NCI-H526 treated with DMSO at 0.1 percent for 48 hours (cell line): ENCODE results near the gene CACNA2D3.
"Not testable (repeated sequence)": the region's sequence is repeated elsewhere in the genome, so short reads cannot be mapped to it uniquely, and the experiment has no call there.

Experiments used
- DNase-seq: peaks from one replicate; lab custom pipeline; 2025; lab: John Stamatoyannopoulos, UW

CACNA2D3 gene

DNA sequence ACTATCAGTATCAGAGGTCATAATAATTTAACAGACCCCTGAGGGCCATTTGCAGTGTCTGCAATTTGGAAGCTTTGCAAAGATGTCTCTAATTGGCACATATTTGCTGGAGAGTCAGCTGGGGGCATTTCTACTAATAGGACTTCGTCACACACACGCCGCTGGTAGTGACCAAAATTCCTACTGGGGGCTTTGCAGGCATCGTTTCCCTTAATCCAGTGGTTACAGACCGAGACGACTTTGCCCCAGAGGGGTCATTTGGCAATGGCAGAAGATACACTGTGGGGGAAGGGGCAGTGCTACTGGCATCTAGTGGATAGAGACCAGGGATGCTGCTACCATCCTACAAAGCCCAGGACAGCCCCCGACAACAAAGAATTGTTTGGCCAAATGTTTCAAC lies 956.5 kb downstream of the CACNA2D3 start:
- no peak for DNase-seq

DNA sequence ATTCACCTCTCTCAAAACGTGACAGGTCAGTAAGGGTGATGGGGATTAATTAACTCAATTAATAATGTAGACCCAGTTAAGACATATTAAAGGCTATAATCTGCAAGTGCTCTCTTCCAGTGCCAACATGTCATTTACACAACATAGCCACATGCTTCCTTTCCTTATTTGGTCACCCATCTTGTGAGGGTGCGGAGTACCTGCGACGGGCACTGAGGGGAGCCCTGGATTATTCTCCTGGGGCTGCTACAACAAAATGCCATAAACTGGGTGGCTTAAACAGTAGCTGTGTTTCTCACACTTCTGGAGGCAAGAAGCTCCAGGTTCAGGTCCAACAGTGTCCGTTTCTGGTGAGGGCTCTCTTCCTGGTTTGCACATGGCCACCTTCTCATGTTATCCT lies 962.9 kb downstream of the CACNA2D3 start:
- no peak for DNase-seq

DNA sequence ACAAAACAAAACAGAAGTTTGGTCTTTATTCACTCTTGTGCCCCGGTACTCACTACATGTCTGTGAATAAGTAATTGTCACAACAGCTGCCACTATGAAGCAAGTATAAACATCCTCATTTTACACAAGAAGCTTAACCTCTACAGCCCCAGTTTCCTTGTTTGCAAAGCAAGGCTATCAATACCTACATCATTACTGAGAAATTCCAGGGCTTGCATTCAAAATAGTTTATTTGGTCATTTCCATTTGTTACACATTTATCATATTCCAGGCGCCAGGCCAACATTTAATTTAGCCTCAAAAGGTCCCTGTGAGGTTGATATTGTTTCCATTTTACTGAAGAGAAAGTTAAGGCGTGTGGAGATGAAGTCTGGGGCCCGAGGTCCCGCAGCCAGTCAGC lies 966.9 kb downstream of the CACNA2D3 start:
- no peak for DNase-seq

DNA sequence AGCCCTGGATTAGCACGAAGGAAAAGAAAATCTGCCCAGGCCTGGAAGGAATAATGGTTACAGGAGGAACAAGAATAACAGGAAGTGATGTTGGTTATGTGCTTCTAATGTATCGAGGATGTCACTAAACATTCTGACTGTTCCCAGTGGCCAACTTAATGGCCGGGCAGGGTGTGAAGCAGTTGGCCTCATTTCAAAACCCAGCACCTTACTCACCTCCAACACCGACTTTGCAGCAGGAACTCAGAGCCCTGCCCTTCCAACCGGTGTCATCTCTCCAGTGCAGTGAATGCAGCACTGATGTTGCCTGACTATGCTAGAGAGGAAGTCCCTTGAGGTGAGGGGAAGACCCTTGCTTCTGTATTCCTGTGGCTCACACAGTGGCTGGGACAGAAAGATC lies 967.9 kb downstream of the CACNA2D3 start:
- no peak for DNase-seq

DNA sequence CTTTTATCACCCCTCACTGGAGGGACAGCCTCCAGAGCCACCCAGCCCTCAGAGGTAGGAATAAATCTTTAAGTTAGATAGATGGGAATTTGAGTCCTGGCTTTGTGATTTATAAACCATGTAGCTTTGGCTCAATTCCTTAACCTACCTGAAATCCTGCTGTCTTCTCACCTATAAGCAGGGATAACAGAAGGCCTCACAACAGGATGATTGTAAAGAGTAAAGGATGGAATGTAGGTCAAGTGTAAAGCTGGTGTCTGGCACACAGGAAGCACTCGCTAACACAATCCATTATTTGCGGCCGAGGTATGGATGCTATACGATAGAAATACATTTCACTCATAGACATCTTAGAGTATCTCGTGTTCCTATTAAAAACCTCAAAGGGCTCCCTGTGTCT lies 968.4 kb downstream of the CACNA2D3 start:
- no peak for DNase-seq

DNA sequence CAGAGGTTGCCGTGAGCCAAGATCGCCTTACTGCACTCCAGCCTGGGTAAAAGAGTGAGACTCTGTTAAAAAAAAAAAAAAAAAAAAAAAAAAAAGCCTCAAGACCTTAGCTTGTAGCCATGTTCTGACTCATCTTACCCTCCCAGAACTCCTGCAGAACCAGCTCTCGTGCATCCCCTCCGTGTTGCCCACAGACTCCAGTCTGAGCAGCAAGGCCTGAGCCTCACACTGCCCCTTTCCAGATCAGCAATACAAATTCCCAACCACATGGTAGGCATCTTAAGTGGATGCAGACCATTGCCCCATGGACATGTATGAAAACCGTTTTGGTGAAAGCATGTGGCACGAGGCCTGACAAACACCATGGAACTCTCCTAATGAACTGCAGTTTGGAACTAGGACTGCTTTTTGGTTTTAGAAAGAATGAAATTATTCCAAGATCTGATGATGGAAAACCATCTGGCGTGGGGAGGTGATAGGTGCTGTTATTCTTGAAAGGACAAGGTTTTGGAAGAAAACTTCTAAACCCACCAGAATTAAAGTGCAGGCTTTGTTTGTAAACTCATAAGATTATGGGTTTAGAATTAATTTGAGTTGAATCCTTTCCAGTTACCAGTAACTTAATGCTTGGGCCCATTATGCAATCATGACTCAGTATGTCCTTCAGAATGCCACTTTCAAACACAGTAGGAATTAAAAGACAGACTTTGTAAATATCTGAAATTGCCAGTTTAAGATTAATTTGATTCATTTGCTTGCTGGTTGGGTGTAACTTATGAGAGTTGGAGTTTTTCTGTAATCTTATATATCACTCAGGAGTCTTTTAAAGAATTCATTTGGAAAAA lies 969.3 kb downstream of the CACNA2D3 start:
- no peak for DNase-seq

DNA sequence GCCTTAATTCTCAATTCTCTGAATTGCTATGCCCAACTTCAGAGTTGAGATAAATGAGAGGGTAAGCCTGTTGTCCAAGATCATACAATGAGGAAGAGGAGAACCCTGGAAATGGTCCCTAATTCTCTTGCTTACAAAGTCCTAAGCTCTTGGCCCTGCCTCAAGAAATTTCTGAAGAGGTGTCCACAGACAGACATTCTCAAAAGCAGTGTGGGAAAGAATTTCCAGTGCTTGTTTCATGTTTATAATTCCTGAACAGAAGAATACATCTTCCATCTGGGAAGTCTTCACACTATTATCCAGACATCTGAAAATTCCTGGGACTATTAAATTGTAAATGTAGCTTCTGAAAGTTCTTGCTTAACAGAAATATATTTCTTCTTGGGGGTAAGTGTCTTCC lies 972.3 kb downstream of the CACNA2D3 start:
- no peak for DNase-seq

DNA sequence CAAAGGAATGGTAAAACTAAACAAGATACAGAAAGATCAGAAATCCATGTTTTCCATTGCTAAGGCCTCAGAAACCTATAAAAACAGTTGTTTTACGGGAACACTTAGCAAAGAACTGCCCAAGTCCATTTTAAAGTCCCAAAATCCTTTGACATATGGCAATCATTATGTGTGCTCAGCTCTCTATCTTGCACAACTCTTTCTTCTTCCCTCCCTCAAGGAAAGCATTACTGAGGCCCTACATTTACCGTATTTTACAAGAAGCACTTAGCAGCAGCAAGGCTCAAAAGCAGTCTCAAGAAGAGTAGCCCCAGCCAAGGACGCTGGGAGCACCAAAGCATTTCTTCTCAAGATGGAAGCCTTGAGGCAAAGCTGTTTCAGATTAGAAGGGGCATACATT lies 975.1 kb downstream of the CACNA2D3 start:
- DNase-seq = no peak

DNA sequence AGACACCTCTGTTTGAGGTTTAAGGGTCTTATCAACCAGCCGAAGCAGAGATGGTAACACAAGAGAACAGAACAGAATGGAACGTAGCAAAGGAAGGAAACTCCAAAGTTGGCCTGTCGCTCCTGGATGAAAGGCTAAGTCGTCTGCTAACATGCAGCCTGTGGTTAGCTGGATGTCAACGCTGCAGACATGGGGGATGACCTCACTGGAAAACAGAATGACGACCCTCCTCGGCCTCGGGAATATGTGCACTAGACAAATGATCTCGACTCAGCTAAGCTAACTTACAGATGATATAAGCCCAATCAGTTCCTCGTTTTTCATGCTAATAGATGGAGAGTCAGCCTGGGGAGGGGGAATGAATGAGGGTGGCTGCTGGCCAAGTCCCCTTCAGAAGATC lies 983.3 kb downstream of the CACNA2D3 start:
- DNase-seq = no peak

DNA sequence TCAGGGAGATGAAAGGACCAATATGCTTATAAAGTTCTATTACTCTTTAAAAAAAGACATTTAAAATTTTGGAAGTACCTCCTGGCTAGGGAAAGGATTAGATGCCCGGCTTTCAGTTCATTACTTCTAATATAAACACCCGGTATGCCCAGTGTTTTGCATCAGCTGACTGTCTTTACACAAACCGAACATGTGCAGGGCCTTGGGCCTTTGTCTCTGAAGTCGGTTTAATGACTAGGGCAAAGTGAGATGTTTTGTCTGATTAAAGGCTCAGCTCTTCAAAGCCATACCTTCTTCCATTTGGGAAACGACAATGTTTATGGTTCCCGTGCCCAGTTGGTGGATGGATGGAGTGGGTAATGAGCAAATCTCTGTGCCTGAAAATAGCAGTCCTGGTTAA lies 984.8 kb downstream of the CACNA2D3 start:
- no peak for DNase-seq

DNA sequence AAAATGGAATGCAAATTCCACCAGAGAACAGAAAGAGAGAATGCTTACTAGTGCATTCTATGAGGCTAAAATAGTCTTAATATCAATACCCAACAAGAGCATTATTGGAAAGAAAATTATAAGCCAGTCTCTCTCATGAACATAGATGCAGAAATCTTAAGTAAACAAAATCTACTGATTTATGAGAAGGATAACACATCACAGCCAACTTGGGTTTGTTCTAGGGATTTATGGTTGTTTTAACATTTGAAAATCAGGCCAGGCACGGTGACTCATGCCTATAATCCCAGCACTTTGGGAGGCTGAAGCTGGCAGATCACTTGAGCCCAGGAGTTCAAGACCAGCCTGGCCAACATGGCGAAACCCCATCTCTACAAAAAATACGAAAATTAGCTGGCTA lies 989.6 kb downstream of the CACNA2D3 start:
- DNase-seq = not testable (repeated sequence)

DNA sequence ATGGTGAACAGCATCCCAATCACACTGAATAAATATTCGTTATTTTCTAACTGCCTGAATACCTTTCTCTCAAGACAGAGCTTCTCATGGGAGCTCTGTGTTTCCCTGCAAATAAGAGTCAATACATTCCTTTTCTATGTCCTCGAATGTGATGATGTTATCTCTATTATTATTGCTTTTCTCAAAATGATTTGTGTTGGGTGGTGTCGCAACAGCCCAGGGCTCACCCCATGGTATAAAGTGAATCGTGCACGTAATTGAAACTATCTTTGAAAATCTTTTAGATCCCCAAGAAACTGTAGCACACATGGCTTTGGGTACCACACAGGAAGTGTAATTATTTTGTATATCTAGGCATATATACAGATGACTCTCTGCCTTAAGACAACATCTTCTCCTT lies 996.1 kb downstream of the CACNA2D3 start:
- DNase-seq = no peak

DNA sequence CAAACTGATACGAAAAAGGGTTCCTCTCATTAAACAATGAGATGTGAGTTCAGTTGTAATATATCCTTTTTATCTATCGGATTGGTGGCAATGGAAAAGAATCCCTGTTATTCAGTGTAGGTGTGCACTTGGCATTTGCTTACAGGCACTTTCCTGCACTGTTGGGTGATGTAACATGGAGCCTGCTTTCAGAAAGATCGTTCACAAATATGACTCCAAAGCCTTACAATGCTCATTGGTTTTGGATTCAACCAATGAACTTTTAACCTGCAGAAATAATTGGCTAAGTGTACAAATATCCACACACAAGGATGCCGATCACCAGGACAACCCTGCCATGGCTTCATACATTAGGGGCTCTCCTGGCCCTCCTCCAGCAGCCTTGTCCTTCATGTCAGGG lies 996.9 kb downstream of the CACNA2D3 start:
- no peak for DNase-seq

DNA sequence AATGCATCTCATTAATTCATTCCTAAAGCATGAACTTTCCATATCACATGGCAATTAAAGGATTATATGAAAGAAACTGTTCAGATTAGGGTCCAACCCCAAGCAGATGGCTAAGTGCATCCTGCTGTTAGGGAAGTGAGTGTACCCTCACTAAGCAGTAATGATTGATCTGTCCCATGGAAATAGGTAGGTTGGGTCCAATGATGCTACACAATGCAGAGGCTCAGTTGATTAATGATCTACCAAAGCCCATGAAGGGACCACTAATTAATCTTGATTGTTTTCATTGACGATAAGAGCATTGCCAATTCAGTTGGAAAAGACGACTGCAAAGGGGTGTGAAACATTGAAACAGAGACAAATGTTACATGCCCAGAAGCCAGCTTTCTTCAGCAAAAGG lies 1000.0 kb downstream of the CACNA2D3 start:
- no peak for DNase-seq
